ENCODE data around the gene TSC2. TPM values are rescaled to one million over a fixed set of nuclear protein-coding genes. Genes with fewer than 3 reads are reported as not detected.
A peak's percentile ranks its signal among the peaks of the same experiment; 100 is the strongest.

The TSC2 gene
- polyA plus RNA-seq, 3 donors = 11.7 to 95.1 (median 20.8) TPM

- no peaks in the 10 kb centered on the region for H3K9me3 Mint-ChIP-seq
- TF ChIP-seq, protein P1, sequence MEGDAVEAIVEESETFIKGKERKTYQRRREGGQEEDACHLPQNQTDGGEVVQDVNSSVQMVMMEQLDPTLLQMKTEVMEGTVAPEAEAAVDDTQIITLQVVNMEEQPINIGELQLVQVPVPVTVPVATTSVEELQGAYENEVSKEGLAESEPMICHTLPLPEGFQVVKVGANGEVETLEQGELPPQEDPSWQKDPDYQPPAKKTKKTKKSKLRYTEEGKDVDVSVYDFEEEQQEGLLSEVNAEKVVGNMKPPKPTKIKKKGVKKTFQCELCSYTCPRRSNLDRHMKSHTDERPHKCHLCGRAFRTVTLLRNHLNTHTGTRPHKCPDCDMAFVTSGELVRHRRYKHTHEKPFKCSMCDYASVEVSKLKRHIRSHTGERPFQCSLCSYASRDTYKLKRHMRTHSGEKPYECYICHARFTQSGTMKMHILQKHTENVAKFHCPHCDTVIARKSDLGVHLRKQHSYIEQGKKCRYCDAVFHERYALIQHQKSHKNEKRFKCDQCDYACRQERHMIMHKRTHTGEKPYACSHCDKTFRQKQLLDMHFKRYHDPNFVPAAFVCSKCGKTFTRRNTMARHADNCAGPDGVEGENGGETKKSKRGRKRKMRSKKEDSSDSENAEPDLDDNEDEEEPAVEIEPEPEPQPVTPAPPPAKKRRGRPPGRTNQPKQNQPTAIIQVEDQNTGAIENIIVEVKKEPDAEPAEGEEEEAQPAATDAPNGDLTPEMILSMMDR (IDR thresholded peaks at IDR 0.05) = no peak
- Histone ChIP-seq H3K27me3 (ENCODE audit: control insufficient read depth in 2 of 2, insufficient read depth in 2 of 2, low read length in 2 of 2) (no peaks in the 10 kb centered on the region), H3K9me3 (replicated peaks in 1 of 2; ENCODE audit: control insufficient read depth in 1 of 2, insufficient read depth in 1 of 2, low read length in 2 of 2) (no peaks in the 10 kb centered on the region), H2AFZ (ENCODE audit: insufficient read depth, low read depth, low read length, poor library complexity, severe bottlenecking) (no peak overlapping the region), H4K20me1 (ENCODE audit: insufficient read depth, low read length) (no peaks in the 10 kb centered on the region), H3K9ac (ENCODE audit: insufficient read depth, low read length, poor library complexity, severe bottlenecking) (no peak overlapping the region), H3K27ac (ENCODE audit: low read depth in 1 of 2, low read length in 2 of 2) (no peak overlapping the region), H3K4me2 (replicated peaks; ENCODE audit: extremely low read depth, low read length, poor library complexity, severe bottlenecking) (no peak overlapping the region), H3K79me2 (ENCODE audit: insufficient read depth, low read length) (no peaks in the 10 kb centered on the region), H3K4me1 (ENCODE audit: control insufficient read depth in 1 of 2, insufficient read depth in 2 of 2, low read length in 2 of 2) (no peaks in the 10 kb centered on the region), H3K36me3 (replicated peaks in 1 of 2; ENCODE audit: control insufficient read depth in 1 of 2, insufficient read depth in 2 of 2, low read length in 2 of 2) (peaks cover 76 to 93% of the 10 kb centered on the region in 2 donors), H3K4me3 (replicated peaks in 1 of 3; ENCODE audit: low read depth in 2 of 3, low read length in 3 of 3) (no peak overlapping the region)
- peaks cover 62 to 87% of the 10 kb centered on the region in 2 donors for H3K36me3 Mint-ChIP-seq
- H3K27me3 Mint-ChIP-seq (ENCODE audit: low read depth in 3 of 3) = peaks cover 0 to 3% (median 0%) of the 10 kb centered on the region in 3 donors
- no peak for DNase-seq
- intact Hi-C loops (cut with micrococcal nuclease) = no loop called here
- H3K4me3 Mint-ChIP-seq = no peak overlapping the region
- 98% methylated on average over 17 of the region's 17 CpGs for WGBS (ENCODE audit: insufficient coverage)
- H3K4me1 Mint-ChIP-seq = no peaks in the 10 kb centered on the region
- no peak overlapping the region for H3K27ac Mint-ChIP-seq
Measured at GRCh38 chr16:2077016-2077415, 29.2 kb downstream of the TSC2 start.

- Histone ChIP-seq H3K9ac (ENCODE audit: insufficient read depth, low read length, poor library complexity, severe bottlenecking) (no peak overlapping the region), H4K20me1 (ENCODE audit: insufficient read depth, low read length) (no peaks in the 10 kb centered on the region), H2AFZ (ENCODE audit: insufficient read depth, low read depth, low read length, poor library complexity, severe bottlenecking) (no peak overlapping the region), H3K4me1 (ENCODE audit: control insufficient read depth in 1 of 2, insufficient read depth in 2 of 2, low read length in 2 of 2) (no peaks in the 10 kb centered on the region), H3K27ac (ENCODE audit: low read depth in 1 of 2, low read length in 2 of 2) (no peak overlapping the region), H3K27me3 (ENCODE audit: control insufficient read depth in 2 of 2, insufficient read depth in 2 of 2, low read length in 2 of 2) (no peaks in the 10 kb centered on the region), H3K9me3 (replicated peaks in 1 of 2; ENCODE audit: control insufficient read depth in 1 of 2, insufficient read depth in 1 of 2, low read length in 2 of 2) (no peaks in the 10 kb centered on the region), H3K36me3 (replicated peaks in 1 of 2; ENCODE audit: control insufficient read depth in 1 of 2, insufficient read depth in 2 of 2, low read length in 2 of 2) (peaks cover 77 to 92% of the 10 kb centered on the region in 2 donors), H3K4me3 (replicated peaks in 1 of 3; ENCODE audit: low read depth in 2 of 3, low read length in 3 of 3) (no peak overlapping the region), H3K79me2 (ENCODE audit: insufficient read depth, low read length) (no peaks in the 10 kb centered on the region), H3K4me2 (replicated peaks; ENCODE audit: extremely low read depth, low read length, poor library complexity, severe bottlenecking) (no peak overlapping the region)
- Mint-ChIP-seq H3K36me3 (peaks cover 61 to 87% of the 10 kb centered on the region in 2 donors), H3K4me3 (no peak overlapping the region), H3K27me3 (ENCODE audit: low read depth in 3 of 3) (peaks cover 0 to 3% (median 0%) of the 10 kb centered on the region in 3 donors), H3K27ac (peak overlapping the region in 1 of 7 donors; percentile 22), H3K9me3 (no peaks in the 10 kb centered on the region), H3K4me1 (no peaks in the 10 kb centered on the region)
- no peak for DNase-seq
- intact Hi-C loops (cut with micrococcal nuclease) = no loop called here
- 97% methylated on average over 21 of the region's 21 CpGs for WGBS (ENCODE audit: insufficient coverage)
- TF ChIP-seq, protein P1 (IDR thresholded peaks at IDR 0.05) = no peak
Measured at GRCh38 chr16:2077696-2078095, 29.9 kb downstream of the TSC2 start.

All from CD14-positive monocyte (primary cell).